ENCODE data around the gene SLC10A3. TPM values are rescaled to one million over a fixed set of nuclear protein-coding genes. Genes with fewer than 3 reads are reported as not detected.

The SLC10A3 gene
- total RNA-seq, 1 experiment from 2014 or later: 42.1 TPM

- Histone ChIP-seq H3K9ac (ENCODE audit: low read length) (no peak overlapping the region), H3K4me1 (ENCODE audit: insufficient read depth, low read length) (peaks cover 31% of the 10 kb centered on the region), H2AFZ (ENCODE audit: low read length) (no peak overlapping the region), H3K79me2 (ENCODE audit: low read length) (peaks cover 28% of the 10 kb centered on the region), H4K20me1 (ENCODE audit: low read length) (no peaks in the 10 kb centered on the region), H3K27ac (ENCODE audit: low read length) (no peak overlapping the region), H3K4me3 (ENCODE audit: low read length) (no peak overlapping the region), H3K9me3 (ENCODE audit: low read length) (no peaks in the 10 kb centered on the region), H3K4me2 (ENCODE audit: low read length) (no peak overlapping the region), H3F3A (ENCODE audit: low read length, unreplicated experiment) (no peaks in the 10 kb centered on the region), H3K36me3 (ENCODE audit: low read depth, low read length) (peaks cover 12% of the 10 kb centered on the region), H3K27me3 (ENCODE audit: low read length) (no peaks in the 10 kb centered on the region), H3K9me2 (replicated peaks; ENCODE audit: low read length) (no peaks in the 10 kb centered on the region)
- no peak for ATAC-seq
- no peak for DNase-seq
- ChIA-PET CTCF (no interaction called here), POLR2A (ENCODE audit: unreplicated experiment) (no interaction called here)
- TF ChIP-seq EZH2 (IDR thresholded peaks at IDR 0.05; ENCODE audit: low read length, unreplicated experiment) (no peak), EZH2phosphoT487 (IDR thresholded peaks at IDR 0.05; ENCODE audit: borderline replicate concordance, low read length) (no peak), CTCF (conservative IDR thresholded peaks at IDR 0.05; ENCODE audit: low read depth, low read length) (no peak)
- no TSS peak for BruUV-seq (replicated peaks)
- intact Hi-C loops (cut with micrococcal nuclease): no loop called here
Observed at GRCh38 chrX:154481195-154481594, 9.2 kb downstream of the SLC10A3 start.

DNA sequence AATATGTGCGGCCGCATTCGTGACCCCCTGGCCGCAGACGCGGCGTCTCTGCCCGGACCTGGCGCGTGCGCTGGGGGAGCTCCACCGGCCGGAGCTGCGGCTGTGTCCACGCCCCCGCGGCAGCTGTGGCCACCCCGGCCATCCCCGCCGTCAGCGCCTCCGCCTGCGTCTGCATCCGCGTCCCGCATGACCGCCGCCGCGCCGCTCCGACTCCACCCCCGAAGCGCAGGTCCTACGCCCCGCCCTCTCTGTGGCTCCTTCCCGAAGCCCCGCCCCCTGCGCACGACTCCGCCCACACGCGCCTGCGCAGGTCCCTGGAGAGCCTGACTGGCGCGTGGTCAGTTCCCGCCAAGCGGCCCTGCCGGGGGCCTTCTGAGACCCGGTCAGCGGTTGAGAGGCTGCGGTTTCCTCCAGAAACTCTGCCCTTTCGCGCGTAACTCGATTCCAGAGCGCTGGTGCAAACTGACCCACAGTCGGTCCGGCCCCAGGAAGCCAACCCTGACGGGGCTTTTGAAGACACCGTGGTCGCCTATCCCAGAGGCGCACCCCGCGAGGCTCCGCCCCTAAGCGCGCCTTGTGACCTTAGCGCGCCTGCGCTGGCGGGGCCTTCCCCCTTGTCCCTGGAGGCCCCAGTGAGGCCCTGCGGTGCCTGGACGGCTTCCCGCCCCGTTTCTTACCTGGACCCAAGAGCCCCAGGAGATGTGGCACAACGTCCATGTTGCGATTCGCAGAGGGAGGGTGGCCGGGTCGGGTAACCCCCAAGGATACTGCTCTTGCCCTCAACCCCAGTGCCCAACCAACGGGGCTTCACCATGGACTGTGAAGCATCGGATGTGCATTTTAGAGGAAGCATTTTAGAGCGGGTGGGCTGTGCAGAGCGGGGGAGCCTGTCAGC lies 11.5 kb downstream of the SLC10A3 start, which contains the start of gene LAGE3:
Gene LAGE3, minus strand, starts transcription at position 554 of the 895 bp plus-strand sequence. Its CDS starts 366 bp downstream, at position 188.
- Histone ChIP-seq H3K4me2 (ENCODE audit: low read length) (peak within 1 kb of the TSS; percentile 94), H3K4me3 (ENCODE audit: low read length) (peak within 1 kb of the TSS; percentile 72), H3K9me2 (replicated peaks; ENCODE audit: low read length) (no peaks in the 10 kb centered on the region), H3K79me2 (ENCODE audit: low read length) (peaks cover 6% of the 10 kb centered on the region; the same call in 1 of the 2 replicates), H3K27me3 (ENCODE audit: low read length) (no peaks in the 10 kb centered on the region), H3K4me1 (ENCODE audit: insufficient read depth, low read length) (peaks cover 12% of the 10 kb centered on the region), H3K9ac (ENCODE audit: low read length) (peak within 1 kb of the TSS; percentile 60), H2AFZ (ENCODE audit: low read length) (peak within 1 kb of the TSS; percentile 90), H4K20me1 (ENCODE audit: low read length) (no peaks in the 10 kb centered on the region), H3K27ac (ENCODE audit: low read length) (no peak within 1 kb of the TSS), H3K9me3 (ENCODE audit: low read length) (no peaks in the 10 kb centered on the region), H3K36me3 (ENCODE audit: low read depth, low read length) (peaks cover 2% of the 10 kb centered on the region; the same call in 1 of the 2 replicates), H3F3A (ENCODE audit: low read length, unreplicated experiment) (no peaks in the 10 kb centered on the region)
- no peak for TF ChIP-seq EZH2phosphoT487 (IDR thresholded peaks at IDR 0.05; ENCODE audit: borderline replicate concordance, low read length)
- no peak for TF ChIP-seq CTCF (conservative IDR thresholded peaks at IDR 0.05; ENCODE audit: low read depth, low read length)
- no peak for TF ChIP-seq EZH2 (IDR thresholded peaks at IDR 0.05; ENCODE audit: low read length, unreplicated experiment)
- POLR2A ChIA-PET (ENCODE audit: unreplicated experiment): interaction anchor here (1.0 kb wide), 1 partner anchor 11 kb away, joined by 4 read pairs; the partner anchor contains the start of gene SLC10A3
- intact Hi-C loops (cut with micrococcal nuclease): loop anchor here (5.0 kb wide), 1 partner anchor 37 kb away; the partner anchor contains the start of gene FAM50A
- DNase-seq (peak; percentile 87), ATAC-seq (peak; percentile 89)
- CTCF ChIA-PET: no interaction called here
- BruUV-seq (replicated peaks): TSS peak; percentile 25

All from PC-3 (cell line).